Measurements from ENCODE around the gene GOLM1.
A peak's percentile ranks its signal among the peaks of the same experiment; 100 is the strongest.
"Not testable (repeated sequence)": the region's sequence is repeated elsewhere in the genome, so short reads cannot be mapped to it uniquely, and the experiment has no call there.

GOLM1 gene

DNA sequence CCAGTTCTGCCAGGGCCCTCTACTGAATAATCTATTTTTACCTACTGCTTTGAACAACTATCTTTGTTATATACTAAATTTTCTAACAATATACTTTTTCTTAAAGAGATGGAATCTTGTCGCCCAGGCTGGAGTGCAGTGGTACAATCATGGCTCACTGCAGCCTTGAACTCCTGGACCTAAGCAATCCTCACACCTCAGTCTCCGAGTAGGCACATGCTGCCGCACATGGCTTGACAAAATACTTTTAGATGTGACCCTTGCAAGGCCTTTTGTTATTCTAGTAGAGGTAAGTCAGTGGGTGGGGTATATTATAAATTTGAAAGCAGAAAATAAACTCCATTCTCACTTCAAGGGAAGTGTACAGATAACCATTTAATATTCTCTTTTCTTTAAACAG is 7.9 kb downstream of the GOLM1 start:
- DNase-seq (ENCODE audit: low read depth in 2 of 2) = no peak

DNA sequence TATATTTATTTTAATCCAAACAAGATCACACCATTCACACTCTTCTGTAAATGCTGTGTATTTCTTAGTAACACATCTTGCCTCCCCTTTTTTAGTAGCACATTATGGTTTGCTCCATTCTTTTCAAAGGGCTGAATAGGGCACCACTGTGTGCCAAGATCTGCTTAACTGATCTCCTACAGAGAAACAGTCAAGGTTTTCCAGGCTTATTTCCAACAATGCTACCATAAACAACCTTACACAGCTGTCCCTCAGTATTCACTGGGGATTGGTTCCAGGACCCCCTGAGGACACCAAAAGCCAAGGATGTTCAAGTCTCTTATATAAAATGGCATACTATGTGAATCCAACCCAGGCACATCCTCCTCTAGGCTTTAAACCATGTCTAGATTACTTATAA is 16.5 kb downstream of the GOLM1 start:
- no peak for DNase-seq (ENCODE audit: low read depth in 2 of 2)

GRCh38 chr9:86079865-86080469 is 19.4 kb downstream of the GOLM1 start:
- no peak for DNase-seq (ENCODE audit: low read depth in 2 of 2)

GRCh38 chr9:86079421-86079831 is 19.9 kb downstream of the GOLM1 start:
- no peak for DNase-seq (ENCODE audit: low read depth in 2 of 2)

DNA sequence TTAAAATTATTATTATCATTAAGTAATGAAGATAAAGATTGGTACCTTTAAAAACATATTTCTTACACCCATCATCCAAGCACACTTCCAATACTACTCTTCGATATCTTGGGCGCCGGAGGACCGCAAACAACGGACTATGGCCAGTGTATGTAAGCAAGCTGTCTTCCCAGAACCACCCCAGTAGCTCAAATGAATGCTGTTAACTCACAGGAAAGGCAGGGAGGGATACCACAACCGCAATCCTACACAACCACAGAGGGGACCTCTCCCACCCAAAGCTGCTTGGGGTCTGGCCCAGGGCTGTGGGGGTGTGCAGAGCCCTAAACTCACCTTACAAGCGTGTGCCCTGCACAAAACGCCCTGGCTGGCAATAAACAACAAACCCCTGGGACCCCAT is 20.6 kb downstream of the GOLM1 start:
- no peak for DNase-seq (ENCODE audit: low read depth in 2 of 2)

- DNase-seq (ENCODE audit: low read depth in 2 of 2) = no peak
Observed at GRCh38 chr9:86077276-86077675, 22.1 kb downstream of the GOLM1 start.

GRCh38 chr9:86075132-86076109 is 23.9 kb downstream of the GOLM1 start:
- peak in 1 of 2 experiments; percentile 12 for DNase-seq (ENCODE audit: low read depth in 2 of 2)

- DNase-seq (ENCODE audit: low read depth in 2 of 2) = no peak
Observed at GRCh38 chr9:86073839-86074238, 25.5 kb downstream of the GOLM1 start.

- DNase-seq (ENCODE audit: low read depth in 2 of 2) = no peak
Observed at GRCh38 chr9:86072394-86072877, 26.9 kb downstream of the GOLM1 start.

- DNase-seq (ENCODE audit: low read depth in 2 of 2) = no peak
Observed at GRCh38 chr9:86069206-86069869, 30.0 kb downstream of the GOLM1 start.

- DNase-seq (ENCODE audit: low read depth in 2 of 2) = no peak
Observed at GRCh38 chr9:86064220-86064619, 35.1 kb downstream of the GOLM1 start.

DNA sequence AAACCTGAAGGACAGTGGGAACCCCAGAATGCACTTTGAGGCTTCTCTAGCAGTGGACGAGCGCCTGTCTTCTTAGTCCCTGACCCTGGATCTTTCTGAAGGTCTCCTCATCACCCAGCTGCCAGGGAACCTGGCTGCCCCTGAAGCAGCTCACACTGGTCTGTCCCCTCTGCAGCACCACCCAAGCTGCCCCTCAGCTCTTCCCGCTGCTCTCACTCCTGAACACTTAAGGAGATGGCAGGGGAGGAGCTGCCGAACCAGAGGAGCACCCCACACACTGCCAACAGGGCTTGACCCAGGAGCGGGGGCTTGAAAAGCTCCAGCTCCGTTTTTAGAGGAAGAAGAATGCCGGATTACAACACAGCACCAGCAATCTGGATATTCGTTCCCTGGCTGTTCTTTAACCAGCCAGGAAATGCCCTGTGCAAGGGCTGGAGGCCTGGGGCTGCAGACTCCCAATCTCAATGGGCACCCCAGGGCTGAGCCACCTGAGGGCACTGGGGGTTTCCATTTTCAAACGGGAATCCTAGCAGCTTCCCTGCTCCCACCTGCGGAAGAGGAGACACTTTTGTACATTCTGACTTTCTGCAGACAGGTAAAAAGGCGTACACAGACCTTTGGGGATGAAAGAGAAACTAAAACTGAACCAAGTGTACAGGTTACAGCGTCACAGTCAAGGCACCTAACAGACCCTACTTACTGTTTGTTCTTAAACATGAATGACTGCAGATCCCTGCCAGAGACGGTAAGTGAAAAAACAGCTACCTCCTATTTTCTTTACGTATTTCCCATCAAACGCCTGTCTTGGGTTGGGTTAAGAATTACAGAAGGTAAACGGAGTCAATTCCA is 36.3 kb downstream of the GOLM1 start:
- DNase-seq (ENCODE audit: low read depth in 2 of 2) = no peak

- DNase-seq (ENCODE audit: low read depth in 2 of 2) = no peak
Observed at GRCh38 chr9:86061972-86062739, 37.2 kb downstream of the GOLM1 start.

- no peak for DNase-seq (ENCODE audit: low read depth in 2 of 2)
Observed at GRCh38 chr9:86057491-86057890, 41.9 kb downstream of the GOLM1 start.

- DNase-seq (ENCODE audit: low read depth in 2 of 2) = no peak
Observed at GRCh38 chr9:86054695-86055094, 44.7 kb downstream of the GOLM1 start.

GRCh38 chr9:86052556-86053468 is 46.5 kb downstream of the GOLM1 start:
- DNase-seq (ENCODE audit: low read depth in 2 of 2) = no peak

DNA sequence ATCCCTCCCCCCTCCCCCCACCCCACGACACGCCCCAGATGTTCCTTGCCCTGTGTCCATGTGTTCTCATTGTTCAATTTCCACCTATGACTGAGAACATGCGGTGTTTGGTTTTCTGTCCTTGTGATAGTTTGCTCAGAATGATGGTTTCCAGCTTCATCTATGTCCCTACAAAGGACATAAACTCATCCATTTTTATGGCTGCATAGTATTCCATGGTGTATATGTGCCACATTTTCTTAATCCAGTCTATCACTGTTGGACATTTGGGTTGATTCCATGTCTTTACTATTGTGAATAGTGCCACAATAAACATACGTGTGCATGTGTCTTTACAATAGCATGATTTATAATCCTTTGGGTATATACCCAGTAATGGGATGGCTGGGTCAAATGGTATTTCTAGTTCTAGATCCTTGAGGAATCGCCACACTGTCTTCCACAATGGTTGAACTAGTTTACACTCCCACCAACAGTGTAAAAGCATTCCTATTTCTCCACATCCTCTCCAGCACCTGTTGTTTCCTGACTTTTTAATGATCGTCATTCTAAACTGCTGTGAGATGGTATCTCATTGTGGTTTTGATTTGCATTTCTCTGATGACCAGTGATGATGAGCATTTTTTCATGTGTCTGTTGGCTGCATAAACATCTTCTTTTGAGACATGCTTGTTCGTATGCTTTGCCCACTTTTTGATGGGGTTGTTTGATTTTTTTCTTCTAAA is 51.2 kb downstream of the GOLM1 start:
- DNase-seq (ENCODE audit: low read depth in 2 of 2) = not testable (repeated sequence)

DNA sequence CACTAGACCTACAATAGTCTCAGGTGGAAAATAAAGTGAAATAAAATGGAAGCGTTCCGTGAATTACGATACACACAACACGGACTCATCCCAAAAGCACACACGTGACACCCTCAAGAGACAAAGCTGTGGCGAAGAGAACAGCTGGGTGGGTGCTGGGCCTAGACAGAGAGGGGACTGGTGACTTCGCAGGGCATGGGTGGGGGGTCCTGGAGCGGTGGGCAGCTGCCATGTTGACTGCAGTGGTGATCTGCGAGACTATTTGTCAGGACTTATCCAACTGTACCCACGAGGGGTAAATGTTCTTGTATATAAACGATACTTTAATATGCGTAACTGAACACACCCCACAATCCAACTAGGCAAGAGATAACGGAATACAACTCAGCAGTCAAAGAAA is 52.0 kb downstream of the GOLM1 start:
- DNase-seq (ENCODE audit: low read depth in 2 of 2) = no peak

DNA sequence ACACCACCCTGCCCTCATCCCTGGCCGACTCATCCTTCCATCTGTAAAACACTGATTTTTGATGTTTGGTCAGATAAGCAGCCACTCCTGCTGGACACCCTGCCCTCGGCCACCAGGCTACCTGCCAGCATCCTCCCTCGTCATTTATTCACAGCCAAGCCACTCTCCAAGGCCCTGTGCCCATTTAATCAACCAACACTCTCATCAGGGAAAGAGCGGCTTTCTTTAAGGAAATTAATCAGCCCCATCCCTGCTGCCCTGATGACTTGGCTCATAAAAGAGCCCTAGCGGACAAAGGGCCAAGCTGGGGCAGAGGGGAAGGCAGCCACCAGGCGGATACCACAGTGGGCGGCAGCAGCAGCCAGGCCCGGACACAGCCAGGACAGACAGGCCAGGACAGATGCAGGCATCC is 52.4 kb downstream of the GOLM1 start:
- DNase-seq (ENCODE audit: low read depth in 2 of 2) = no peak
